ENCODE measurements around the gene GPR15LG.

Gene GPR15LG

GRCh38 chr10:84137811-84138210 lies 35.8 kb upstream of the GPR15LG start:
- no peak for TF ChIP-seq GABPA (IDR thresholded peaks at IDR 0.05; ENCODE audit: low read depth)
- TF ChIP-seq CTCF (IDR thresholded peaks at IDR 0.05; ENCODE audit: insufficient read depth, low read length) = no peak
- TF ChIP-seq SPI1 (IDR thresholded peaks at IDR 0.05; ENCODE audit: borderline replicate concordance, low read depth) = no peak
- no peak for TF ChIP-seq REST (IDR thresholded peaks at IDR 0.05; ENCODE audit: insufficient replicate concordance, low read depth)
- no peak for TF ChIP-seq POLR2AphosphoS5 (IDR thresholded peaks at IDR 0.05; ENCODE audit: low read depth)
- Histone ChIP-seq H3K27me3 (ENCODE audit: insufficient read depth, poor library complexity, severe bottlenecking) (no peaks in the 10 kb centered on the region), H3K4me3 (replicated peaks; ENCODE audit: insufficient read depth, low read length) (no peak overlapping the region), H3K27ac (replicated peaks) (no peak overlapping the region)
- no peak for DNase-seq (ENCODE audit: low read depth in 1 of 2, low spot score in 1 of 2)

- peak overlapping the region; percentile 28 for H3K4me3 ChIP-seq (replicated peaks; ENCODE audit: insufficient read depth, low read length)
- H3K27ac ChIP-seq (replicated peaks) = peak overlapping the region; percentile 65
- H3K27me3 ChIP-seq (ENCODE audit: insufficient read depth, poor library complexity, severe bottlenecking) = no peaks in the 10 kb centered on the region
- no peak for TF ChIP-seq CTCF (IDR thresholded peaks at IDR 0.05; ENCODE audit: insufficient read depth, low read length)
- TF ChIP-seq GABPA (IDR thresholded peaks at IDR 0.05; ENCODE audit: low read depth) = no peak
- no peak for TF ChIP-seq SPI1 (IDR thresholded peaks at IDR 0.05; ENCODE audit: borderline replicate concordance, low read depth)
- TF ChIP-seq POLR2AphosphoS5 (IDR thresholded peaks at IDR 0.05; ENCODE audit: low read depth) = no peak
- TF ChIP-seq REST (IDR thresholded peaks at IDR 0.05; ENCODE audit: insufficient replicate concordance, low read depth) = no peak
- DNase-seq (ENCODE audit: low read depth in 1 of 2, low spot score in 1 of 2) = no peak
Observed at GRCh38 chr10:84138478-84139125, 35.0 kb upstream of the GPR15LG start.

- H3K27ac ChIP-seq (replicated peaks) = peak within 1 kb of the TSS; percentile 93
- H3K27me3 ChIP-seq (ENCODE audit: insufficient read depth, poor library complexity, severe bottlenecking) = no peaks in the 10 kb centered on the region
- DNase-seq (ENCODE audit: low read depth in 1 of 2, low spot score in 1 of 2) = peak; percentile 98 to 99
- peak within 1 kb of the TSS; percentile 74 for H3K4me3 ChIP-seq (replicated peaks; ENCODE audit: insufficient read depth, low read length)
- TF ChIP-seq REST (IDR thresholded peaks at IDR 0.05; ENCODE audit: insufficient replicate concordance, low read depth) (no peak), CTCF (IDR thresholded peaks at IDR 0.05; ENCODE audit: insufficient read depth, low read length) (no peak), GABPA (IDR thresholded peaks at IDR 0.05; ENCODE audit: low read depth) (peak; percentile 80), SPI1 (IDR thresholded peaks at IDR 0.05; ENCODE audit: borderline replicate concordance, low read depth) (peak; percentile 46; the same call in 1 of the 2 replicates), POLR2AphosphoS5 (IDR thresholded peaks at IDR 0.05; ENCODE audit: low read depth) (peak; percentile 89)
Observed at GRCh38 chr10:84139126-84140035, 34.2 kb upstream of the GPR15LG start, which contains the start of gene GHITM. Gene GHITM, plus strand, starts transcription at chr10:84139509. Its CDS starts 1,992 bp downstream, at chr10:84141501.
